Right atrium auricular region (tissue), 2 donors: ENCODE results near the gene NUDCD3. TPM values are rescaled to one million over a fixed set of nuclear protein-coding genes. Genes with fewer than 3 reads are reported as not detected.
A peak's percentile ranks its signal among the peaks of the same experiment; 100 is the strongest.

Source experiments
- DNase-seq: peaks from one replicate; pipeline ENCODE4 v3.0.0-alpha.2; 2019; ENCODE audit warnings: low spot score
- H3K27ac ChIP-seq, 2 donors: fragments of 200-600 bp; sonication (generic); 1 replicate in 1 of 2; 2 replicates in 1 of 2; pipeline ENCODE4 v1.5.1; 2016 to 2019
- H3K27me3 ChIP-seq, 2 donors: fragments of 200-600 bp; sonication (generic); one replicate each; pipeline versions ENCODE4 v1.5.1 to v1.6.0; 2017 to 2019
- H3K36me3 ChIP-seq: fragments of 200-600 bp; sonication (generic); one replicate; pipeline ENCODE4 v1.5.1; 2016
- H3K4me1 ChIP-seq, 2 donors: fragments of 200-600 bp; sonication (generic); one replicate each; pipeline versions ENCODE4 v1.5.1 to v1.6.0; 2017 to 2019
- H3K4me3 ChIP-seq, 2 donors: fragments of 200-600 bp; sonication (generic); 1 replicate in 1 of 2; 2 replicates in 1 of 2; pipeline ENCODE4 v1.5.1; 2017 to 2019; ENCODE audit warnings: mild to moderate bottlenecking in 1 of 2, moderate library complexity in 1 of 2
- H3K9me3 ChIP-seq, 2 donors: fragments of 200-600 bp; sonication (generic); one replicate each; pipeline ENCODE4 v1.5.1; 2019
- total RNA-seq, 2 donors: library from RNA; depleted of rRNA; stranded (reverse); fragments of >200 nt; gene quantifications; one replicate each; pipeline ENCODE4 v1.1.0, GENCODE V29; 2016
- TF ChIP-seq, protein P1 (sequence below), 2 donors: fragments of 200-600 bp; sonication (generic); IDR thresholded peaks; one replicate each; pipeline ENCODE4 v1.5.1; 2019; ENCODE audit warnings: antibody characterized with exemption in 2 of 2

The NUDCD3 gene
- total RNA-seq, 2 donors from 2014 or later: 50.6 to 53.3 TPM

GRCh38 chr7:44536090-44536489 lies 45.6 kb upstream of the NUDCD3 start:
- TF ChIP-seq, protein P1, sequence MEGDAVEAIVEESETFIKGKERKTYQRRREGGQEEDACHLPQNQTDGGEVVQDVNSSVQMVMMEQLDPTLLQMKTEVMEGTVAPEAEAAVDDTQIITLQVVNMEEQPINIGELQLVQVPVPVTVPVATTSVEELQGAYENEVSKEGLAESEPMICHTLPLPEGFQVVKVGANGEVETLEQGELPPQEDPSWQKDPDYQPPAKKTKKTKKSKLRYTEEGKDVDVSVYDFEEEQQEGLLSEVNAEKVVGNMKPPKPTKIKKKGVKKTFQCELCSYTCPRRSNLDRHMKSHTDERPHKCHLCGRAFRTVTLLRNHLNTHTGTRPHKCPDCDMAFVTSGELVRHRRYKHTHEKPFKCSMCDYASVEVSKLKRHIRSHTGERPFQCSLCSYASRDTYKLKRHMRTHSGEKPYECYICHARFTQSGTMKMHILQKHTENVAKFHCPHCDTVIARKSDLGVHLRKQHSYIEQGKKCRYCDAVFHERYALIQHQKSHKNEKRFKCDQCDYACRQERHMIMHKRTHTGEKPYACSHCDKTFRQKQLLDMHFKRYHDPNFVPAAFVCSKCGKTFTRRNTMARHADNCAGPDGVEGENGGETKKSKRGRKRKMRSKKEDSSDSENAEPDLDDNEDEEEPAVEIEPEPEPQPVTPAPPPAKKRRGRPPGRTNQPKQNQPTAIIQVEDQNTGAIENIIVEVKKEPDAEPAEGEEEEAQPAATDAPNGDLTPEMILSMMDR (IDR thresholded peaks at IDR 0.05): no peak
- Histone ChIP-seq H3K36me3 (no peaks in the 10 kb centered on the region), H3K9me3 (no peaks in the 10 kb centered on the region), H3K27me3 (no peaks in the 10 kb centered on the region), H3K27ac (no peak overlapping the region), H3K4me1 (no peaks in the 10 kb centered on the region), H3K4me3 (no peak overlapping the region)
- DNase-seq: no peak

- Histone ChIP-seq H3K4me1 (no peaks in the 10 kb centered on the region), H3K9me3 (no peaks in the 10 kb centered on the region), H3K36me3 (no peaks in the 10 kb centered on the region), H3K27ac (no peak overlapping the region), H3K4me3 (no peak overlapping the region), H3K27me3 (no peaks in the 10 kb centered on the region)
- no peak for DNase-seq
- TF ChIP-seq, protein P1 (IDR thresholded peaks at IDR 0.05): no peak
These were observed 45.0 kb upstream of the NUDCD3 start for GRCh38 chr7:44535348-44536064.

DNA sequence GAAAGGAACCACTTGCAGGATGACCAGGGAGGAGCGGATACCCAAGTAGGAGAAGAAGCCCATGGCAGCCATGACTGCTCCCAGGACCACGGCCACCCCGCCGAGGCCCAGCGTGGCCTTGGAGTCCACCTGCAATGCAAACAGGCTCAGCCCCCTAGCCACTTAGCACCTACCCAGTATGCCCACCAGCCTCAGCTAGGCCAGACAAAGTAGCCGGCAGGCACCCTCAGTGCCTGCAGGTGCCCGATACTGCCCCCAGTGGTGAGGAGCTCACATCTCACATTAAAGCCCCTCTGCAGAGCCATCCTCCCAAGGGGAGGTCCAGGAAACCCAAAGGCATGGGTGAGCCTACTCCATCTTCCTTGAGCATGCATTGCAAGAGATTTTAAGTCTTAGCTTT lies 44.0 kb upstream of the NUDCD3 start:
- TF ChIP-seq, protein P1 (IDR thresholded peaks at IDR 0.05): peak in 1 of 2 donors; percentile 63
- no peaks in the 10 kb centered on the region for H3K4me1 ChIP-seq
- no peak overlapping the region for H3K27ac ChIP-seq

GRCh38 chr7:44534087-44534486 lies 43.6 kb upstream of the NUDCD3 start:
- TF ChIP-seq, protein P1 (IDR thresholded peaks at IDR 0.05): no peak
- H3K36me3 ChIP-seq: no peaks in the 10 kb centered on the region
- no peaks in the 10 kb centered on the region for H3K27me3 ChIP-seq
- no peaks in the 10 kb centered on the region for H3K9me3 ChIP-seq
- no peak overlapping the region for H3K4me3 ChIP-seq
- no peak for DNase-seq
- no peak overlapping the region for H3K27ac ChIP-seq
- H3K4me1 ChIP-seq: no peaks in the 10 kb centered on the region

More for the DNA sequence above, 44.0 kb upstream of the NUDCD3 start:
- no peak for DNase-seq
- no peak overlapping the region for H3K4me3 ChIP-seq
- no peaks in the 10 kb centered on the region for H3K27me3 ChIP-seq
- no peaks in the 10 kb centered on the region for H3K36me3 ChIP-seq
- no peaks in the 10 kb centered on the region for H3K9me3 ChIP-seq

- Histone ChIP-seq H3K4me1 (no peaks in the 10 kb centered on the region), H3K9me3 (no peaks in the 10 kb centered on the region), H3K27ac (no peak overlapping the region), H3K27me3 (no peaks in the 10 kb centered on the region), H3K4me3 (no peak overlapping the region), H3K36me3 (no peaks in the 10 kb centered on the region)
- TF ChIP-seq, protein P1 (IDR thresholded peaks at IDR 0.05): no peak
- no peak for DNase-seq
These were observed 43.0 kb upstream of the NUDCD3 start for GRCh38 chr7:44533301-44534055.
